Endothelial cell of umbilical vein (primary cell): ENCODE data around the gene UPF2. TPM values are rescaled to one million over a fixed set of nuclear protein-coding genes. Genes with fewer than 3 reads are reported as not detected.

Source experiments
- BruUV-seq: library from RNA; stranded (reverse); fragments of 400-500 nt; replicated peaks from 2 replicates; lab custom pipeline; 2021; lab: Mats Ljungman, UMichigan
- CTCF ChIA-PET: fragments of 300-600, 350-600 bp; sonication (Branson Sonifier 250); formaldehyde crosslinking; loops from one replicate; lab custom pipeline; 2021; ENCODE audit warnings: antibody characterized with exemption, inconsistent platforms; lab: Charles Lee
- POLR2A ChIA-PET: fragments of 300-600, 350-600 bp; sonication (Branson Sonifier 250); formaldehyde crosslinking; loops from one replicate; lab custom pipeline; 2021; ENCODE audit warnings: antibody characterized with exemption, inconsistent platforms; lab: Charles Lee
- DNase-seq: peaks from one replicate; pipeline ENCODE4 v3.0.0-alpha.2; 2011; ENCODE audit warnings: low read depth, low spot score
- FAIRE-seq: peaks from 2 replicates; lab custom pipeline; 2011; peaks lifted over from hg19 to GRCh38; lab: Jason Lieb, UNC
- H2AFZ ChIP-seq: 2 replicates; pipeline ENCODE4 v1.6.0; 2012; ENCODE audit warnings: low read depth, low read length, control low read depth, inconsistent platforms
- H3K27ac ChIP-seq: 2 replicates; pipeline ENCODE4 v1.5.1; 2011; ENCODE audit warnings: low read depth, mild to moderate bottlenecking, control low read depth, low read length, moderate library complexity; ENCODE audit not compliant: insufficient read depth
- H3K27me3 ChIP-seq, 2 experiments: 2 replicates each; pipeline versions ENCODE4 v1.6.0 to v1.6.1; 2011; ENCODE audit warnings: low read length in 2 of 2, mixed read lengths in 1 of 2; ENCODE audit not compliant: control insufficient read depth in 2 of 2, insufficient read depth in 2 of 2
- H3K36me3 ChIP-seq, 2 experiments: 2 replicates in 1 of 2; 3 replicates in 1 of 2; pipeline ENCODE4 v1.5.1; 2011; ENCODE audit warnings: low read length in 2 of 2, mild to moderate bottlenecking in 1 of 2, moderate library complexity in 1 of 2; ENCODE audit not compliant: control insufficient read depth in 2 of 2, insufficient read depth in 2 of 2; ENCODE audit errors: extremely low read depth in 1 of 2
- H3K4me1 ChIP-seq: 3 replicates; pipeline ENCODE4 v1.5.1; 2011; ENCODE audit warnings: mild to moderate bottlenecking, low read length; ENCODE audit not compliant: control insufficient read depth, insufficient read depth; ENCODE audit errors: extremely low read depth
- H3K4me2 ChIP-seq: 2 replicates; pipeline ENCODE4 v1.6.1; 2011; ENCODE audit warnings: low read length, control low read depth, mixed read lengths; ENCODE audit not compliant: insufficient read depth
- H3K4me3 ChIP-seq, 3 experiments: fragments of 200-600 bp in 1 of 3; sonication (generic), shearing (Covaris generic) in 1 of 3; replicated peaks in 1 of 3; 2 replicates each; pipeline ENCODE4 v1.5.1; 2011 to 2016; ENCODE audit warnings: control low read depth in 3 of 3, low read length in 3 of 3, mild to moderate bottlenecking in 2 of 3, inconsistent platforms in 1 of 3, low read depth in 1 of 3, moderate library complexity in 1 of 3; ENCODE audit not compliant: insufficient read depth in 1 of 3
- H3K79me2 ChIP-seq: 2 replicates; pipeline ENCODE4 v1.6.0; 2012; ENCODE audit warnings: low read length, inconsistent platforms; ENCODE audit not compliant: control insufficient read depth, insufficient read depth
- H3K9ac ChIP-seq: replicated peaks from 2 replicates; pipeline ENCODE3; 2011; ENCODE audit warnings: low read length, control low read depth; ENCODE audit not compliant: insufficient read depth; ENCODE audit errors: extremely low read depth
- H3K9me1 ChIP-seq: replicated peaks from 3 replicates; pipeline ENCODE4 v1.6.0; 2011; ENCODE audit warnings: mild to moderate bottlenecking, low read length; ENCODE audit not compliant: control insufficient read depth, insufficient read depth; ENCODE audit errors: extremely low read depth
- H3K9me3 ChIP-seq: replicated peaks from 2 replicates; pipeline ENCODE4 v1.5.1; 2012; ENCODE audit warnings: low read length, inconsistent platforms; ENCODE audit not compliant: control insufficient read depth, insufficient read depth
- H4K20me1 ChIP-seq: replicated peaks from 2 replicates; pipeline ENCODE3; 2011; ENCODE audit warnings: mild to moderate bottlenecking, low read length; ENCODE audit not compliant: control insufficient read depth, insufficient read depth; ENCODE audit errors: extremely low read depth
- EZH2 ChIP-seq: IDR thresholded peaks from 2 replicates; pipeline ENCODE4 v1.6.1; 2012; ENCODE audit warnings: borderline replicate concordance, low read depth, mild to moderate bottlenecking, moderate library complexity, low read length, inconsistent platforms; ENCODE audit not compliant: severe bottlenecking
- FOS ChIP-seq: IDR thresholded peaks from 2 replicates; pipeline ENCODE4 v1.6.1; 2011; ENCODE audit warnings: mild to moderate bottlenecking, low read length, moderate library complexity, borderline replicate concordance; ENCODE audit not compliant: insufficient read depth
- GATA2 ChIP-seq: IDR thresholded peaks from 2 replicates; pipeline ENCODE4 v1.7.0; 2011; ENCODE audit warnings: low read depth, mild to moderate bottlenecking, moderate library complexity, mixed read lengths, low read length; ENCODE audit not compliant: insufficient read length, insufficient read depth
- JUN ChIP-seq: IDR thresholded peaks from 2 replicates; pipeline ENCODE4 v1.6.1; 2011; ENCODE audit warnings: borderline replicate concordance, low read depth; ENCODE audit not compliant: insufficient read length, insufficient read depth
- MYC ChIP-seq: IDR thresholded peaks from one replicate; pipeline ENCODE4 v1.6.1; 2011; ENCODE audit warnings: mild to moderate bottlenecking, low read depth, low read length
- POLR2A ChIP-seq: IDR thresholded peaks from 2 replicates; pipeline ENCODE4 v1.6.1; 2012; ENCODE audit warnings: low read depth, mild to moderate bottlenecking, control low read depth, low read length
- POLR2AphosphoS5 ChIP-seq: IDR thresholded peaks from 2 replicates; pipeline ENCODE4 v1.6.1; 2012; ENCODE audit warnings: low read depth, mild to moderate bottlenecking, control low read depth, low read length, moderate library complexity; ENCODE audit not compliant: insufficient read depth
- dilution Hi-C: fragments of 300-500 bp; cut with MboI; formaldehyde crosslinking; loops from one replicate; pipeline ENCODE4 v1.15.0; 2019; ENCODE audit warnings: low sequenced_read_pairs; ENCODE audit not compliant: extremely low pct_ligation_motif_present
- intact Hi-C: fragments of 100-400 bp; cut with micrococcal nuclease; formaldehyde crosslinking; loops from one replicate; pipeline ENCODE4 v1.10.0; 2022
- polyA plus RNA-seq, 4 experiments: library from polyadenylated mRNA; depleted of rRNA in 3 of 4; stranded (reverse) in 3 of 4; unstranded in 1 of 4; fragments of >200 nt; gene quantifications; 2 replicates each; pipeline versions ENCODE4 v1.2.1 to v1.2.3, GENCODE V29; 2011 to 2012; ENCODE audit warnings: missing spikeins in 1 of 4
- total RNA-seq: library from RNA; stranded (reverse); gene quantifications from 2 replicates; pipeline ENCODE4 v1.2.3, GENCODE V29; 2021
- TF ChIP-seq, protein P1 (sequence below), 2 donors: IDR thresholded peaks; 1 replicate in 1 of 2; 2 replicates in 1 of 2; pipeline ENCODE4 v1.5.1; 2011; ENCODE audit warnings: low read length in 2 of 2, mild to moderate bottlenecking in 2 of 2, moderate library complexity in 2 of 2, control low read depth in 1 of 2, inconsistent platforms in 1 of 2, low read depth in 1 of 2; ENCODE audit not compliant: insufficient read depth in 1 of 2; ENCODE audit errors: extremely low read depth in 1 of 2
- TF ChIP-seq, protein P2 (sequence below): IDR thresholded peaks from 2 replicates; pipeline ENCODE4 v1.6.1; 2011; ENCODE audit not compliant: insufficient read depth, insufficient read length

The UPF2 gene
- total and polyA plus RNA-seq, 2 donors (not counting 3 experiments of a cell fraction or from before 2014, with no cell fraction given) = 4.8 to 27.7 TPM

DNA sequence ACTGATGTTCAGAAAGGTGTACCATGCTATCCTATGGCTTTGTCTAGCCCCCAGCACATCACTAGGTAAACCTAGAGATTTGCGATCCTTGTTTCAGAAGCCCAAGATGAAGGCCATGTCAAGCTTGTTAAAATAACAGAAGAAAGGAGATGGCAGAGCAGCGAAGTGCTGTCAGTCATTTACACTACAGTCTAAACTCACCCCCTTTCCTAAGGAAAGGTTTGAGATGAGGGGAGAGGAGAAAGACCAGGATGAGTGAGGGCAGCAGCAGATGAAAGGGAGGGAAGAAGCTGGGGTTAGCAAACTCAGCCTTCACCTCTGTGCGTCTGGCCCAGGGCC, 144.6 kb downstream of the UPF2 start:
- intact Hi-C loops (no loop called here), dilution Hi-C loops (no loop called here)
- H3K4me2 ChIP-seq = no peak overlapping the region
- no peaks in the 10 kb centered on the region for H4K20me1 ChIP-seq
- no peak overlapping the region for H3K4me3 ChIP-seq
- no peak overlapping the region for H3K27ac ChIP-seq
- H3K9me3 ChIP-seq = no peaks in the 10 kb centered on the region
- H3K27me3 ChIP-seq = peaks cover 3% of the 10 kb centered on the region in 2 experiments
- no TSS peak for BruUV-seq
- no peaks in the 10 kb centered on the region for H3K36me3 ChIP-seq
- FAIRE-seq = no peak
- no peaks in the 10 kb centered on the region for H3K4me1 ChIP-seq
- DNase-seq = no peak
- TF ChIP-seq, protein P1, sequence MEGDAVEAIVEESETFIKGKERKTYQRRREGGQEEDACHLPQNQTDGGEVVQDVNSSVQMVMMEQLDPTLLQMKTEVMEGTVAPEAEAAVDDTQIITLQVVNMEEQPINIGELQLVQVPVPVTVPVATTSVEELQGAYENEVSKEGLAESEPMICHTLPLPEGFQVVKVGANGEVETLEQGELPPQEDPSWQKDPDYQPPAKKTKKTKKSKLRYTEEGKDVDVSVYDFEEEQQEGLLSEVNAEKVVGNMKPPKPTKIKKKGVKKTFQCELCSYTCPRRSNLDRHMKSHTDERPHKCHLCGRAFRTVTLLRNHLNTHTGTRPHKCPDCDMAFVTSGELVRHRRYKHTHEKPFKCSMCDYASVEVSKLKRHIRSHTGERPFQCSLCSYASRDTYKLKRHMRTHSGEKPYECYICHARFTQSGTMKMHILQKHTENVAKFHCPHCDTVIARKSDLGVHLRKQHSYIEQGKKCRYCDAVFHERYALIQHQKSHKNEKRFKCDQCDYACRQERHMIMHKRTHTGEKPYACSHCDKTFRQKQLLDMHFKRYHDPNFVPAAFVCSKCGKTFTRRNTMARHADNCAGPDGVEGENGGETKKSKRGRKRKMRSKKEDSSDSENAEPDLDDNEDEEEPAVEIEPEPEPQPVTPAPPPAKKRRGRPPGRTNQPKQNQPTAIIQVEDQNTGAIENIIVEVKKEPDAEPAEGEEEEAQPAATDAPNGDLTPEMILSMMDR (IDR thresholded peaks at IDR 0.05; ENCODE audit: extremely low read depth in 1 of 2, insufficient read depth in 1 of 2, low read depth in 1 of 2, low read length in 2 of 2) = no peak
- TF ChIP-seq EZH2 (no peak), MYC (no peak), POLR2AphosphoS5 (no peak), POLR2A (no peak), FOS (no peak), JUN (no peak), GATA2 (no peak)
- TF ChIP-seq, protein P2, sequence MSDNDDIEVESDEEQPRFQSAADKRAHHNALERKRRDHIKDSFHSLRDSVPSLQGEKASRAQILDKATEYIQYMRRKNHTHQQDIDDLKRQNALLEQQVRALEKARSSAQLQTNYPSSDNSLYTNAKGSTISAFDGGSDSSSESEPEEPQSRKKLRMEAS = no peak
- no peak overlapping the region for H2AFZ ChIP-seq
- no peaks in the 10 kb centered on the region for H3K79me2 ChIP-seq
- no peaks in the 10 kb centered on the region for H3K9me1 ChIP-seq
- ChIA-PET POLR2A (no interaction called here), CTCF (no interaction called here)
- H3K9ac ChIP-seq = no peak overlapping the region
